ENCODE measurements around the gene SLC16A6. TPM values are rescaled to one million over a fixed set of nuclear protein-coding genes. Genes with fewer than 3 reads are reported as not detected.

Gene SLC16A6
- total RNA-seq, 6 experiments from 2014 or later: 0.19 to 1.2 (median 0.45) TPM

DNA sequence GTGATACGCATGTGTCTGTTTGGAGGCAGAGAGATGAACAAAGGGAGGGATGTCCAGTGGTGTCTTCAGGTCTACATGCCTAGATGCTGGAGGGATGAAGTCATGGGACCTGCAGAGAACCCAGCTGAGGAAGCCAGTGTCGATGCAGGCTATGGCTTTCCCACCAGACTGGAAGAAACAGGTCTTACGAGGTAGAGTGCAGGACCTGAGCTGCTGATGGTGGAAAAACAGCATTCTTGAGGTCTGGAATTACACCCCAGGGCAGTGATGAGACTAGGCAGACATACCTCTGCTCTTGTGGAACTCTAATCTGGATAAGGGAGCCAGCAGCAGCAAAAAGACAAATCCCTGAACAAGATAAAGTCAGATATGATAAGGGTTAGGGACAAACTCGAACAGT lies 37.7 kb upstream of the SLC16A6 start:
- Histone ChIP-seq H3K27ac (no peak overlapping the region), H3K9me3 (no peaks in the 10 kb centered on the region), H3K27me3 (no peaks in the 10 kb centered on the region), H3K4me3 (no peak overlapping the region), H3K36me3 (no peaks in the 10 kb centered on the region), H3K4me1 (no peaks in the 10 kb centered on the region)
- TF ChIP-seq, protein P1, sequence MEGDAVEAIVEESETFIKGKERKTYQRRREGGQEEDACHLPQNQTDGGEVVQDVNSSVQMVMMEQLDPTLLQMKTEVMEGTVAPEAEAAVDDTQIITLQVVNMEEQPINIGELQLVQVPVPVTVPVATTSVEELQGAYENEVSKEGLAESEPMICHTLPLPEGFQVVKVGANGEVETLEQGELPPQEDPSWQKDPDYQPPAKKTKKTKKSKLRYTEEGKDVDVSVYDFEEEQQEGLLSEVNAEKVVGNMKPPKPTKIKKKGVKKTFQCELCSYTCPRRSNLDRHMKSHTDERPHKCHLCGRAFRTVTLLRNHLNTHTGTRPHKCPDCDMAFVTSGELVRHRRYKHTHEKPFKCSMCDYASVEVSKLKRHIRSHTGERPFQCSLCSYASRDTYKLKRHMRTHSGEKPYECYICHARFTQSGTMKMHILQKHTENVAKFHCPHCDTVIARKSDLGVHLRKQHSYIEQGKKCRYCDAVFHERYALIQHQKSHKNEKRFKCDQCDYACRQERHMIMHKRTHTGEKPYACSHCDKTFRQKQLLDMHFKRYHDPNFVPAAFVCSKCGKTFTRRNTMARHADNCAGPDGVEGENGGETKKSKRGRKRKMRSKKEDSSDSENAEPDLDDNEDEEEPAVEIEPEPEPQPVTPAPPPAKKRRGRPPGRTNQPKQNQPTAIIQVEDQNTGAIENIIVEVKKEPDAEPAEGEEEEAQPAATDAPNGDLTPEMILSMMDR (IDR thresholded peaks at IDR 0.05): no peak
- TF ChIP-seq POLR2A (IDR thresholded peaks at IDR 0.05): no peak
- DNase-seq (no peak), ATAC-seq (no peak)
- 27% methylated on average over 2 of the region's 4 CpGs for WGBS (ENCODE audit: insufficient coverage, low coverage, low lambda C conversion rate, missing lambda C conversion rate)
- intact Hi-C loops (cut with DNase I): no loop called here

DNA sequence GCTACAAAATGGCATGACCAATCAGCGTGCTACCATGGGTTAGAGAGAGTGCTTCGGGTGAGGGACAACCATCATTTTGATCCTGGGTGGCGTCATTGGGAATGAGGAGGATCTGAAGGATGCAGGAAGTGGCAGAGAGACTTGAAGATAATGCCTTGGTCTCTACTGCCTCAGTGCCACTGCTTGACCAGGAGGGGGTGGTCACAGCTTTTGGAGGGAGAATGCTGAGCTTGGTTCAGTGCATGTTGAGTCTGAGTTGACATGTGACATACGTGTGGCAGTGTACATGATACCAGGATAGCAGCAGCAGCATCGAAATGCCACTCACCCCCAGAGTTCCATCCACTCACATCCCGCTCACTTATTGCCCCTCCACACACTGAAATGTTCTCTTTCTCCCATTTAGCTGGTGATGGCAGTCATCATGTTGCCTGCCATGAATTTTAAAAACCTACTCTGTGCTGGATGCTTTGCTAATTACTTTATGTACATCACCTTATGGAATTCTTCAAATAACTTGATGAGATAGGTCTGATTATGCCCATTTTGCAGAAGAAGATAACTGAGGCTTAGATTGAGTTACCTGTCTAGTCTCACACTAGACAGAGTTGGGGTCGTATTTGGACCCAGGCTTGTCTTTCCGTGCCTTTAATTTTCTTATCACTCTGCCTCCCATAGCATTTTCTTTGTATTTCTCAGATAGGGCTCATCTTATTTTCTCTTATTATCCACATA lies 37.1 kb upstream of the SLC16A6 start:
- no peaks in the 10 kb centered on the region for H3K36me3 ChIP-seq
- DNase-seq (no peak), ATAC-seq (no peak)
- no peaks in the 10 kb centered on the region for H3K4me1 ChIP-seq
- H3K9me3 ChIP-seq: no peaks in the 10 kb centered on the region
- WGBS (ENCODE audit: insufficient coverage, low coverage, low lambda C conversion rate, missing lambda C conversion rate): 85% methylated on average over 4 of the region's 8 CpGs
- no peaks in the 10 kb centered on the region for H3K27me3 ChIP-seq
- TF ChIP-seq POLR2A (IDR thresholded peaks at IDR 0.05): no peak
- TF ChIP-seq, protein P1 (IDR thresholded peaks at IDR 0.05): no peak
- H3K4me3 ChIP-seq: no peak overlapping the region
- intact Hi-C loops (cut with DNase I): no loop called here
- no peak overlapping the region for H3K27ac ChIP-seq

DNA sequence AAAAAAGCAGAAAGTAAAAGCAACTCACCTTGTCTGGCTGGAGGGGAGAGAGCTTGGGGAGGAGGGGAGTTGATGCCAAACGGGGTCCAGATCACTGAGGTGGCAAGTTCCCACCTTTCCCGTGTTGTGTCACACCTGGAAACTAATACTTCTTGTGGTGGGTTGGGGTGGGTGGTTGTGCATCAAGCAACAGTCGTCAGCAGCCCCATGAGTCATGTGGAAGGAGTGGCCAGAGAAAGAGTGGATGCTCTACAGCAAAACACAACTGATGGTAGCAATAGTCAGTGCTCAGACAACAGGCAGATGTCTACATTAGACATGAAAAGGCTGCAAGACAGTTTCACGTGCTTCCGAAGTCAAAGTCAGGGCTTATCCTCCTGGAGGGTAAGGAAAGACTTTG lies 35.8 kb upstream of the SLC16A6 start:
- Histone ChIP-seq H3K36me3 (no peaks in the 10 kb centered on the region), H3K27ac (no peak overlapping the region), H3K9me3 (no peaks in the 10 kb centered on the region), H3K4me1 (no peaks in the 10 kb centered on the region), H3K4me3 (no peak overlapping the region), H3K27me3 (no peaks in the 10 kb centered on the region)
- DNase-seq: no peak
- ATAC-seq: no peak
- no peak for TF ChIP-seq POLR2A (IDR thresholded peaks at IDR 0.05)
- TF ChIP-seq, protein P1 (IDR thresholded peaks at IDR 0.05): no peak
- 76% methylated on average over 5 of the region's 5 CpGs for WGBS (ENCODE audit: insufficient coverage, low coverage, low lambda C conversion rate, missing lambda C conversion rate)
- intact Hi-C loops (cut with DNase I): no loop called here

DNA sequence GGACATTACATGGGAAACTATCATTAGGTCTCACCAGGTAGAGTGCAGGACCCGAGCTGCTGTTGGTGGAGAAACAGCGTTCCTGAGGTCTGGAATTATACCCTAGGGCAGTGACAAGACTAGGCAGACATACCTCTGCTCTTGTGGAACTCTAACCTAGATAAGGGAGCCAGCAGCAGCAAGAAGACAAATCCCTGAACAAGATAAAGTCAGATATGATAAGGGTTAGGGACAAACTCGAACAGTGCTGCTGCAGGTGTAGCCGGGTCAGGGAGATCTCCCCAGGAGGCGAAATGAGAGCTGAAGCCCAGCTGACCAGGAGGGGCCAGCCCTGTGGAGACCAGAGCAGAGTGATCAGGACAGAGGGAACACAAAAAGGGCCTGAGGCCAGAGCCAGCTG lies 35.0 kb upstream of the SLC16A6 start:
- Histone ChIP-seq H3K36me3 (no peaks in the 10 kb centered on the region), H3K4me3 (no peak overlapping the region), H3K27me3 (no peaks in the 10 kb centered on the region), H3K9me3 (no peaks in the 10 kb centered on the region), H3K4me1 (no peaks in the 10 kb centered on the region), H3K27ac (no peak overlapping the region)
- intact Hi-C loops (cut with DNase I): no loop called here
- TF ChIP-seq, protein P1 (IDR thresholded peaks at IDR 0.05): no peak
- no peak for TF ChIP-seq POLR2A (IDR thresholded peaks at IDR 0.05)
- no CpG with 5 or more reads among the region's 5 CpGs for WGBS (ENCODE audit: insufficient coverage, low coverage, low lambda C conversion rate, missing lambda C conversion rate)
- DNase-seq (no peak), ATAC-seq (no peak)
